ENCODE measurements around the gene ZCCHC17.

Gene ZCCHC17

GRCh38 chr1:31396633-31397351, 100.0 kb downstream of the ZCCHC17 start:
- no peak for DNase-seq (ENCODE audit: low read depth)

- no peak for DNase-seq (ENCODE audit: low read depth)
Measured at GRCh38 chr1:31397360-31398095, 100.7 kb downstream of the ZCCHC17 start.

GRCh38 chr1:31398246-31398645, 101.4 kb downstream of the ZCCHC17 start:
- no peak for DNase-seq (ENCODE audit: low read depth)

- no peak for DNase-seq (ENCODE audit: low read depth)
Measured at GRCh38 chr1:31399976-31400375, 103.1 kb downstream of the ZCCHC17 start.

GRCh38 chr1:31400393-31400792, 103.6 kb downstream of the ZCCHC17 start:
- no peak for DNase-seq (ENCODE audit: low read depth)

GRCh38 chr1:31401241-31401640, 104.4 kb downstream of the ZCCHC17 start:
- DNase-seq (ENCODE audit: low read depth), result no peak

- no peak for DNase-seq (ENCODE audit: low read depth)
Measured at GRCh38 chr1:31405578-31406245, 108.9 kb downstream of the ZCCHC17 start.

- no peak for DNase-seq (ENCODE audit: low read depth)
Measured at GRCh38 chr1:31407029-31407626, 110.3 kb downstream of the ZCCHC17 start.

- no peak for DNase-seq (ENCODE audit: low read depth)
Measured at GRCh38 chr1:31408788-31409318, 112.0 kb downstream of the ZCCHC17 start.

- DNase-seq (ENCODE audit: low read depth), result no peak
Measured at GRCh38 chr1:31409946-31410858, 113.4 kb downstream of the ZCCHC17 start.

- no peak for DNase-seq (ENCODE audit: low read depth)
Measured at GRCh38 chr1:31410871-31411270, 114.0 kb downstream of the ZCCHC17 start.

GRCh38 chr1:31412205-31412604, 115.4 kb downstream of the ZCCHC17 start:
- no peak for DNase-seq (ENCODE audit: low read depth)

GRCh38 chr1:31412732-31413404, 116.0 kb downstream of the ZCCHC17 start, which contains the start of gene SERINC2:
Gene SERINC2 (plus strand): TSS chr1:31413213. CDS start chr1:31413266, 53 bp downstream.
- DNase-seq (ENCODE audit: low read depth), result no peak

GRCh38 chr1:31413405-31414001, 116.7 kb downstream of the ZCCHC17 start:
- DNase-seq (ENCODE audit: low read depth), result no peak
